Endothelial cell of hepatic sinusoid (primary cell): ENCODE data around the gene FYN.

Source experiments
- in situ Hi-C: cut with HindIII; loops from 2 replicates; pipeline ENCODE4 v1.10.0; 2017; ENCODE audit warnings: low sequenced_read_pairs

Gene FYN

DNA sequence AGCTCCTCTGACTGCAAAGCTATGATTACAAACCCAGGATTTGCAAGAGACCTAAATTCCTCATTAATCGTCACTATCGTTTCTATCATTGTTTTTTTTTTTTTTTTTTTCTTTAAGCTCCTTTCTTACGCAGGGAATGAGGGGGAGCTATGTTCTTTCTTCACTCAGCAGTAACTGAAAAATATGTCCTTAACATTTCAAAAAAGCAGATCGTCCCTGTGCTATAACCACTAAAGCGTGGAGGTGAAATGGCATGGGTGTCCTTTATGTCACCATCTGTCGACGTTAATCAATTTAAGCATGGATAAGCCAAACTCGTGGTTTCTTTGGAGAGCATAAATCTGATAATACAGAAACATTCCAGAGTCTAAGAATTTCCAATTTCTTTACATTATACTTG is 199.7 kb downstream of the FYN start:
- in situ Hi-C loops = no loop called here

DNA sequence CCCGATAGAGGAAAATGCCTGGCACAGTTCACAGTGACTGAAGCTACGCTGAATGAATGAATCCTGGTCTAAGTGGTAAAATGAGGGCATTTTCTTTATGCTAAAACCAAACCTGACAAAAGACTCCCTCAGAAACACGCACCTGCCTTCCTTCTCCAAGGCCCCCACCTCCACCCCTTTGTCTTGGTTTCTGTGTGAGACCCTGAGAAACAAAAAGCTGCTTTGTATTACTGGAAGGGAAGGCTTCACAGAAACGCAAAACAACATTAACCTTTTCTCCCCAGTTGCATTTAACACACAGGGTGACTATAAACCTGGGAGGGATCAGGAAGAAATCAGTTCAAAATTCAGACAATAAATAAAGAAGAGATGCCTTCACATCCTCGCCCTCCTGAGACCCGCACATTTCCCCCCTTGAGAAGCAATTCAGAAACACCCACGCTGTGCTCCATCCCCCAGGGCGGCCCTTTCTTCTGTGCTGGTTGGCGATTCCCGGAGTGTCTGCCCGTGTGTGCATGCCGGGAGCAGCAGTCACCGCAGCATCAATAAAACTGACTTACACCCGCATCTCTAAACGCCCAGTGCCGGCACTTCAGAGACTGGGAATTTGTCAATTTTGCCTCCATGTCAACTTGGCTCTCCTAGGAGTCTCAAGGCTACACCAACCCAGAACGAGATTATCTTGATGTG is 200.3 kb downstream of the FYN start:
- in situ Hi-C loops = no loop called here

DNA sequence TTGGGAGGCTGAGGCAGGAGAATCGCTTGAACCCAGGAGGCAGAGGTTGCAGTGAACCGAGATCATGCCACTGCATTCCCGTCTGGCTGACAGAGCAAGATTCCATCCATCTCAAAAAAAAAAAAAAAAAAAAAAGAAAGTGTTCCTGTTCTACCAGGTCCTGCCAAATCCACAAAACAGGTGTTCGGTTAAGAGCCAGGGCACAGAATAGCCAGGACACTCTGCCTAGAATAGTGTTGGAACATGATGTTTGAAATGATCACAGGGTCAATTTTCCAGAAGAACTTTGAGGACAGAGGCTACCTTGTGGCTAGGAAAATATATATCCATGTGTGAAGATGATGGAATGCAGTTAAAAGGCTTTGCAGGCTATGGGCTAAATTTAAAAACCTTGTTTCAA is 203.9 kb downstream of the FYN start:
- in situ Hi-C loops = no loop called here

DNA sequence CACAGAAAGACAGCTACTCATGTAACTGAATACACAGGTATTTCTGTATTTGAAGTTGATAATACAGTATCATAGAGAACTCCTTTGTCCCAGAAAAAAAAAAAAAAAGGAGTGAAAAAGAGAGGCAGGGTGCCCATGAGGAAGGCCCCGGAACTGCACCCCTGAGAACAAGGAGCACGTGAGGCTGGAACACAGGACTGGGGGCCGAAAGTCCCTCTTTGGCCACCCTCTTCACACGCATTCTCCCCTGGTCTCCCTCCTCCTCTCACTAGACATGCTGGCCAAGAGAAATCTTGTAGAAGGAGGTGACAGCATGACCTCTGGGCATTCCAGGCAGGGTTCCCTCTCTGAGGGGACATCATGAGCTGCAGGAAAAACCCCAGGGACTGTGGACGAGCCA is 204.8 kb downstream of the FYN start:
- in situ Hi-C loops = no loop called here

DNA sequence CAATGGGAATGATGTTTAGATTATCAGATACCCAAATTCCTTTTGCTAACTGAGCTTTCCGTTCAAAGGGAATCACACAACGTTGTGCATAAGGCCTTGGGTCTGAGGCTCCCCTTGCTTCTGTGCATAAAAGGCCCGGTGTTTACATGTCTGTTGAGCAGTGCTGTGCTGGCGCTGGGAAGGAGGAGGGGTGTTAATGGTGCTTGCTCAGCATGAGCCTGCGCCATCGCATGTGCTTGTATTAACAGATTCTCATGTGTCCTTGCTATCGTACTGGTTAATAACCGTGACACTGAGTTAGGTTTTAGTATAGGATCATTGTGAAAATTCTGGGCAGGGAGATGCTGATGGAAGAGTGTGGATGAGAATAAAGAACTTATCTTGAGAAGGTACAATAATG is 205.3 kb downstream of the FYN start:
- in situ Hi-C loops = no loop called here

DNA sequence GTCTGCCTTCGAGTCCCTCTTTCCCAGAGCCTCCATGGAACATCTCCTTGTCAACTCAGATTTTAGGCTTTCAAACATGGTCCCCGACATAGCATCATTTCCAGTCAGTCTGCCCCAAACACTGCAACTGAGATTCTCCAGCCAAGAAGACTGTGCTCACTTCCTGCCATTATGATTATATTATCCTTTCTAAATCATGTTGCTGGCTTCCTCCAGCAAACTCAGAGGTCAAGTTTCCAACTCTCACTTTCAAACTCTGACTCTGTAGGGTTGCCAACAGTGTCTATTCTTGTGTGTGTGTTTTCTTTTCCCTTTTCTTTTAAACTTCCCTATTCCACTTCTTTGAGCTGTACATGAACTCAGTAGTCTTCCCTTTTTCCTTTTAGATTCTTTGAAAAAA is 206.4 kb downstream of the FYN start:
- in situ Hi-C loops = no loop called here

DNA sequence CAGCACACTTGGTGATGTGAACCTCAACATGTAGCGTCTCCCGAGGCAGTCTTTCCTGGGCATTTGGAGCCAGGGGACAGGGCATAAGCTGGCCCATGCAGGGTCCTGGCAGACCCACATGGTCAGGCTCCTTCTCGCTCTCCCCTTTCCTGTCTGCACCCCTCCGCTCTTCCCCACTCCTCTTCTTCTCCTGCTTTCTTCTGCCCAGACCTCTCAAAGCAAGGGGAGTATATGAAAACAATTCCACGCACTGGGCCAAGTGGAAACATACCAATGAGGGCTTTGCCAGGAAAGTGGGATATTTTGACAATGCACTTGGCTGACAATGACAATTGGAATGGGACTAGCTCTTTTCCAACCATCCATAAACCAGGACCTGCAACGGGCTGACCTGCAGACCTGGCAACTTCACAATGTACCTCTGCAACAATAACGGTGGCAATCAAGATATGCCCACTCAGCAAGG is 208.7 kb downstream of the FYN start:
- in situ Hi-C loops = no loop called here

DNA sequence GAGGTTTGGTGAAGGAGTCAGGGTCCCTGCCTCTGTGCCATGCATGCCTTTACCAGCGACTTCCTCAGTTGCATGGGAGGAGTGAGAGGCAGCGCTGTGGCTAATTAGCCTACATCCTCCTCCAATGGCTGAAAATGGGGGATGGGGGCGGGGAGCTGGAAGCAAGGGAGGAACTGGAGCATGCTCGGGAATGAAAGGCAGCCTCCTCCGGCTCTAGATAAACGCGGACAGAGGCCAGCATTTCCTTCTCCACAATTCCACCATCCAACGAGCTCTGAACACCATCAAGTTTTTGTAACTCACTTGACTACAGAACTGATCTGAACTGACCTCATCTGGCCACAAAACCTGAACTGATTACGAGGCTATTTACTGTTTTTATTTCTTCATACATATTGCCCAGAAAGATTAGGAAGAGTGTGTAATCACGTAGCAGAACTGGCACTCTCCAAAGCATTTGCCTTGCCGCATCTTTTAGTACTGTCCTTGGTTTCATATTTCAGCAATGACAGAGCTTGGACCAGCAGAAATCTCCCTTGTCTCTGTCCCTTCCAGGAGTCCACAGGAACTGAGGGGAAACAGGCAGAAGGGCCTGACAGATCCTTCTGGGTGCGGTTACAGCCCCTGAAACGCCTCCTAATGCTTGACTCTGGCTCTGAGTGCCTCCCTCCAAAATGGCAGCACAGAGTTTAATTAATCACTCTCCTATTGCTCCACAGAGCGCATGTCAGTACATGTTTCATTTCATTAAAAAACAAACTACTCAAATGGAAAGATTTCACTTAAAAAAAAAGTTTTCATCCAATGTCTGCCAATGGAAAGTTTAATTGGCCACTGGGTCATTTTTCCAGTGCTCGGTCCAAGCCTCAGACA is 209.3 kb downstream of the FYN start:
- in situ Hi-C loops = no loop called here

DNA sequence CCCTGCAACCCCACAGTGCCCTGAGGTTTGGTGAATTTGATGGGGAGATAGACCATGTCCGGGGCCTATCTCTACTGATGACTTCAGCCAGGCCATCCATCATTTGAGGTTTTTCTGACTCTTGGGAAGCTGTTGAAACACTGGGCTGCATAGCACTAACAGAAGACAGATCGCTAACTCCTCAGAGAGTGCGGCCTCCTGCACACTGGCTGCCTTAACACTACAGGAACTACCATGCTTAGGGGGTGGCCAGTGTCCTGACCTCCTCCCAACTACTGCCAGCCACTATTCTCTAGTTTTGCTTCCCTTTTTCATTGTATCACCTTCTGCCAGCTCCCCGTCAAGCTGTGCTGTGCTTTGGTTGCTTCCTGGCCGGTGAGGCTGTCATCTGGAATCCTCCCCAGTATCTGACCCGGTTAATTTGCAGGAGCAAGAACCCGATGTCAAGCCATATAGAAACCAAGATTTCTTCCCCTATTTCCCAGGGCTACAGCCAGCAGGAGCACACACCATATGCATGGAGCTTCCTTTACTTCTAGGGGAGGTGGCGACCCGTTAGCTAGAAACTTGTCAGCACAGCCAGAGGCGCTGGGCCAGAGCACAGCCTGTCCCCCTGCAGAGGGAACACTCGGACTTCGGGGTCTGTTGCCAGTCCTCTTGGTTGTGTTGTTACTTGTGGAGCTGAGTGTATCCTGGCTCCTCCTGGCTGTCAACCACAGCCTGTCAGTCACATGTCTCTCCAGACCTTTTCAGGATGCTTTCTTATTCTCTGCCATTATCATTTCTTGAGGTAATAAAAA is 210.3 kb downstream of the FYN start:
- in situ Hi-C loops = no loop called here

DNA sequence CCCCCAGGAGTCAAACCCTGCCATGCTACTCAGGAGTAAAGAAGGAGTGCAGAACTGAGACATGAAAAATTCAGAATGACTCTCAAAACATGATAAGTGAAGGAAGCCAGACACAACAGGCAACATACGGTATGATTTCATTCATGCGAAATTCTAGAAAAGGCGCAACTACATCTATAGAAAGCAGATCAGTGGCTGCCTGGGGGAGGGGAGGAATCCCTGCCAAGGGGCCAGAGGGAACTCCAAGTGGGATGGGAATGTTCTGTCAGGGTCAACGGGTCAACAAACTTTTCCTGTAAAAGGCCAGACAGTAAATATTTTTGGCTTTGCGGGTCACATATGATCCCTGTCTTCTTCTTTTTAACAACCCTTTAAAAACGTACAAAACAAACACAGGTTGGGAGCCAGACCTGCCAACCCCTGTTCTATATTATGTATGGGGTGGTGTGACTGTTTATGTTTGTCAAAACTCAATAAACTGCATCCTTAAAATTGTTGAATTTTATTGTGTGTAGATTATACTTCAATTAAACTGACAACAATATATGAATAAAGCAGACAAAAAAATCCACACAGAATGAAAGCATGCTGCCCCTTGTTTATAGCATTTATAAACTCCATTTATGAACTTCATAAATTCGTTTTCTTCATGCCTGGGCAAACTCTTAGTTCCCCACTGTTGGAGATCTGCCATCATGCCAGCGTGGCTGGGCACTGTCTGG is 211.0 kb downstream of the FYN start:
- in situ Hi-C loops = no loop called here

DNA sequence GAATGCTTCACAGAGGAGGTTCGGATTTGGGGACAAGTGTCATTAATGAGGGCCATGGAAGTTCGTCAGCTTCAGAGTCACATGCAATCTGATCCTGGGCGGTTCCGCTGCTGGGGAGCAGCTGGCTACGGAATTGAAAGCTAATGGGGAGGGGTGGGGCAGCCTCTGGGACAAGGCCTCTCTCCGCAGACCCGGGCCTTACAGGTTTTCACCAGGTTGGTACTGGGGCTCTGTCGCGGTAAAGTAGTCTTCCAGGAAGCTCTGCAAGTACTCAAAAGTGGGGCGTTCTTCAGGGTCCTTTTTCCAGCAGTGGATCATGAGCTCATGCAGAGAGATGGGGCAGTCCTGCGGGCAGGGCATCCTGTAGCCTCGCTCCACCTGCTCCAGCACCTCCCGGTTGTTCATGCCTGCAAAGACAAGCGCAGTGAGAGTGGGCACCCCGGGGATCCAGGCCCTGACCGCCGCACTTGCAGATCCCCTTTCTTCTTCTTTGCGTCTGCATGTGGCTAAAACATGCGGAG is 211.7 kb downstream of the FYN start:
- in situ Hi-C loops = no loop called here

DNA sequence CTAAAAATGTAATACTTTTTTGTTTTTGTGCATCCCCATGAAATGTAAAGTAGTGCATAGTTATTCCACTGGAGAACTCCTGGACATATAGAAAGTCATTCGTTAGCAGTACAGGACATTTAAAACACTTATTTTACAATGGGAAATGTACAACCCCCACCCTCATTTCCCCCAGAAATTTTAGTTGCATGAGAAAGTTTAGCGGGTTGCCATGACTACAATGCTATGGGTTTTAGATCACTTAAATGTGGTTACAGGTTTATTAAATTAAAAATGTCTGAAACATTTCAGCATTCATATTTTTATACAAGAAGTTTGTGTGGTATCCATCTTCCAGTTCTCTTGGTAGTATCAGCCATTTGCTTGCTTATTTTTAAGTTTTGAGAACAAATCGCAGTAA is 212.7 kb downstream of the FYN start:
- in situ Hi-C loops = no loop called here

DNA sequence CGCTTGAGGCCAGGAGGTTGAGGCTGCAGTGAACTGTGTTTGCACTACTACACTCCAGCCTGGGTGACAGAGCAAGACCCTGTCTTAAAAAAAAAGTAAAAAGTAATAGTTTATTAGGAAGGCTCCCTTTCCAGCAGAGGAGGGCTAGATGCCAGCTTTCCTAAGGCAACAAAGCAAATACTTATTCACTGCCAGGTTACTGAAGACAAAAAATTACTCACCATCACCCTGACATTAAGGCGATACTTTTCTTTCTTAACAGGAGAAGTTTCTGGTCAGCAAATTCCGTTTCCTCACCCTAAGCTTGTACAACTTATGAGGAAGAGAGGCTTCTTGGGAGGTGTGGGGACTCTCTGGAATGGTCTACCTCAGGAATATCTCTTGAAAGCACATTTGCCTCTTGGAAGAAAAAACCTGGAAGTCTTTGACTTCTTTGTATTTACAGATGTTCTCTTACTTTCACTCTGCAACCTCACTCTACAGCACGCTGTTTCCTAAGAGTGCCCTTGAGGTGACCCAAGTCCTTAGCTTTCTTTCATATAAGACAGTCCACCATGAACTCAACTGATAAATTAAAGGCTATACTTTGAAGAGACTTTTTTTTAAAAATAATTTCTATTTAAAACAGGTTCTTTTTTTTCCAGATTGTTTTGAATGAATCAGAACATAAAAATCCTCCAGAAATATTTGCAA is 214.6 kb downstream of the FYN start:
- in situ Hi-C loops = loop anchor here (10.0 kb wide), 1 partner anchor 224 kb away; no protein-coding TSS in a partner anchor

DNA sequence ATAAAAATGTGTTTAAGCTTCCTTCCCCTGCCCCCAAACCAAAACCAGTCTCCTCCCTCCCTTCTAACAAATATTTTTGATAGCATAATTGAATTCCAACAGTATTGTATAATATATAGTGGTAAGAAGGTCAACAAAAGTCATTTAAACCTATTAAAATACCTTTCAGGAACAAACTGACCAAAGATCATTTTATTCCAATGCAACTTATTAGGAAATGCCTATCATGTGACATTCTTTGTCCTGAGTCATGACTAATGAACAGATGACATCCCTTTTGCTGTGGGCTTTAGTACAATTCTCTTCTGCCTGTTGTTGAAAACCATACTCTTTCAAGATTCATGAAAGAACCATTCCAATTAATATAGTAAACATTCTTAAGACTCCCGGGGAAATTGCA is 216.1 kb downstream of the FYN start:
- in situ Hi-C loops = loop anchor here (10.0 kb wide), 1 partner anchor 222 kb away; no protein-coding TSS in a partner anchor

DNA sequence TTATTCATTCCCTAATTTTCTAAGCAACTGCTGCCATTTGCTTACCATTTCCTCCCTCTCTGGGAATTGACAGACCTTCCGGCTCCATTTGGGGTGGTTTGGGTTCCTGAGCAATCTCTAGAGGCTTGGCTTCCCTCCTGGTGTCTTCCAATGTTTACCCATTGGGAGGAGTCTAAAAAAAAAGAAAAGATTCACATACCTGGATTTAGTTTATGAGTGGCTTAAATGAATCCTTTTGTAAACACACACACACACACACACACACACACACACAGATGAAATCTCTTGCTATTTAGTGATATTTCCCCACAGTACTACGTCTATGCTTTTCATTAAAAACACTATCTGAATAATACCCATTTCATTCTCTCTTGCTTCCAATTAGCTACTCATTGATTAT is 219.3 kb downstream of the FYN start:
- in situ Hi-C loops = loop anchor here (10.0 kb wide), 1 partner anchor 219 kb away; no protein-coding TSS in a partner anchor

DNA sequence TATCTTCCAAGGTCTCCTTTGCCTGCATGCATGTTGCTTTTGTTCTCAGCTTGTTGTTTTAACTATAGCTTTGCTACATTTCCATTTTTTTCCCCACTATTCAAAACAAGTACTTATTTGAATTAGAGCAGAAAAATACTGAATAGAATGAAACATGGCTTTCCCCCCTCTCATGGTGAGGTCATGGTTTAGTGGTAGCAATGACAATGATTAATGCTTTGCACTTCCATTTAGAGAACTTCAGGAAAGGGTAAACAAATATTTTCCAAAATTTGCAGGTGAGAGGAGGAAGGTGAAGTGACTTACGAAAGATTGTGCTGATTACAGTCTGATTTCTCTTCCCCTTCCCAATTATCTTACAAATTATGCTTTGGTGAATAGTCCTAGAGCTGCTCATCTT is 219.8 kb downstream of the FYN start:
- in situ Hi-C loops = loop anchor here (10.0 kb wide), 1 partner anchor 219 kb away; no protein-coding TSS in a partner anchor

DNA sequence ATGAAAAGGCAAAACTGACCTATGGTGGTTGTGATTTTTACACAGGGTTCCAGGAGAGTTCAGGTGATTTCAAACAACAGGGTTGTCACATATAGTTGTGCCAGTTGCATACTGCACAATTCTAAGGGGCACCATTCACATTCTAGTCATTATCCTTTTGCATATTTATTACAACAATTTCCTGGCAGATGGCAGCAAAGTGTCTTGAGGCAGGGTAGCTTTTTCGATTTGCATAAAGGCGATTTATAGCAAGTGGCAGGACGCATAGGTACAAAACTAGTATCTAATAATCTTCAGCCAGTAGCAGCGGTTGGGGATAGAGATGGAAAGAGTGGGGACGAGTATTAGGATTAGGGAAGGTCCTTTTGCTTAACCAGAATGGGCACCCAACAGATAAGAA is 221.1 kb downstream of the FYN start:
- in situ Hi-C loops = loop anchor here (10.0 kb wide), 1 partner anchor 217 kb away; no protein-coding TSS in a partner anchor

DNA sequence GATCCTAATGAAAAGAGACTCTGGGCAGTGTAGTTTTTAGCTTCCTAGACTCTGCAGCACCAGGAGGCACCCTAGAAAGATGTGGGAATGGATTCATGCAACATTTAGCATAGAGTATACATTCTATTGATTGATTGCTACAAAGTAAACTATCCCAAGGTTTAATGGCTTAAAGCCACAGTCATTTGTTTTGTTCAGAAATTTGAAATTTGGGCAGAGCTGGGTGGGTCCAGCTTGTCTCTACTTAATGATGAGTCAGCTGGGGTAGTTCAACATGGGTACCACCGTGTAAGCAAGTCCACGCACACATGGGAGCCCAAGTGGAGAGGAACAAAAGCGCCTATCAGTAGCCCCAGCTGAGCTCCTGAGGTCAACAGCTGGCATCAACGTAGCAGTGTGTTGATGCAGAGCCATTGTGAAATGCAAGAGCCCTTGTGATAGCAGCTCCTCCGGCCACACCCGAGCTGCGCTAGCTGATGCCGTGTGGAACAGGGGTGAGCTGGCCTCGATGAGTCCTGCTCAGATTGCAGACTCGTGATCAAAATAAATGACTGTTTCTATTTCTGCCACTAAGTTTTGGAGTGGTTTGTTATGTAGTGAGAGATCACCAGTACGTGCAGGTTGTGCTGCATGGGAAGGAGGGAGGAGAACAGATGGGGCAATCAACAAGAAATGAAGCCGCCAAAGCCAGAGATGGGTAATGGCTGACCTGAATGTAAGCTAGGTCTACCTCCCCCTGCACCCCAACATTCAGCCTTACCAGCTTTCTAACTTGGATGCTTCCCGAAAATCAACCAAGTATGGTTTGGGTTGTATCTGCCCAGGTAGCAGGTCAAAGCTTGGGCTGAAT is 221.8 kb downstream of the FYN start:
- in situ Hi-C loops = loop anchor here (10.0 kb wide), 1 partner anchor 217 kb away; no protein-coding TSS in a partner anchor

DNA sequence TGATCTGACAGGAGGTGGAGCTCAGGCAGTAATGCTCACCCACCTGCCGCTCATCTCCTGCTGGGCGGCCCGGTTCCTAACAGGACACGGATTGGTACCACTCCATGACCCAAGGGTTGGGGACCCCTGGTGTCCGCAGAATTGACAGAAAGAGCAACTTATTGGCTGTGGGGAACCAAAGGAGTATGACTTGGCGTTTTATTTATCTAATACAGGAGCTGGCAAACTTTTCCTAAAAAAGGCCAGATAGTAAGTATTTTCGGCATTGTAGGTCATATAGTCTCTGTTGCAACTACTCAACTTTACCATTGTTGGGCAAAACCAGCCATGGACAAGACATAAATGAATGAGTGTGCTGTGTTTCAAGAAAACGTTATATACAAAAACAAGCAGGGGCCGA is 223.2 kb downstream of the FYN start:
- in situ Hi-C loops = loop anchor here (10.0 kb wide), 1 partner anchor 215 kb away; no protein-coding TSS in a partner anchor
